ES-I3 (cell line): ENCODE data around the gene SNX3.
"Not testable (repeated sequence)": the region's sequence is repeated elsewhere in the genome, so short reads cannot be mapped to it uniquely, and the experiment has no call there.

Source experiments
- H3K36me3 ChIP-seq: 2 replicates; pipeline ENCODE4 v1.6.1; 2013; ENCODE audit warnings: mild to moderate bottlenecking, low read length, control low read depth, moderate library complexity; ENCODE audit not compliant: insufficient read depth
- H3K4me1 ChIP-seq: 2 replicates; pipeline ENCODE4 v1.6.1; 2013; ENCODE audit warnings: mild to moderate bottlenecking, control low read depth, low read length; ENCODE audit not compliant: insufficient read depth
- H3K9ac ChIP-seq: 2 replicates; pipeline ENCODE4 v1.6.1; 2013; ENCODE audit warnings: low read depth, mild to moderate bottlenecking, low read length, moderate library complexity
- H3K9me3 ChIP-seq: 2 replicates; pipeline ENCODE4 v1.6.1; 2013; ENCODE audit warnings: mild to moderate bottlenecking, low read length, moderate library complexity; ENCODE audit not compliant: control insufficient read depth, insufficient read depth

Gene SNX3

DNA sequence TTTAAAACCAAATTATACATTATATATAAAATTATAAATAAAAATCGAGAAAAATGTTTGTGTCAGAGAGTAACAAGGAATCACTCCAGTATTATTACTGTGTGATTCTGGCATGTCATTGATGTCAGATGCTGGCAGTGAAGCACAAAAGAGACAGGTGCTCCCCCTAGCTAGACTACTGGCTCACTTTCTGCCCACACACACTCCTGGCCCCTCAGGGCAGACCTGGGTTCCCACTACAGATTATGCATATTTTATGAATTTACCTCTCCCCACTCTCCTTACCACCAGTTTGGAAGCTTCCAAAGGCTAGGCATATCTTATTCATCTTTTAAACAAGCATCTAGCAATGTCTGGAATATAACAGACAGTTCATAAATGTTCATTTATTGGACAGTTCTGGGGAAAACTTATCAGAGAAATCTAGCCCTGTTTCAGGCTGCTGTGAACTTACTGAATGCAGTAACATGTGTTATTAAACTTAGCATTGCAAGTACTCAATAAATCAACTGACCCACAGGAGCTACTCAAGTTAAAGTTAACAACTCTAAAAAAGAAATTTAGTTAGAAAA, 12.8 kb downstream of the SNX3 start:
- Histone ChIP-seq H3K9me3 (no peaks in the 10 kb centered on the region), H3K9ac (no peak overlapping the region), H3K4me1 (no peaks in the 10 kb centered on the region), H3K36me3 (no peaks in the 10 kb centered on the region)

- H3K9me3 ChIP-seq, H3K36me3 ChIP-seq, H3K4me1 ChIP-seq, H3K9ac ChIP-seq: not testable (repeated sequence)
Observed at GRCh38 chr6:108245095-108245494, 15.7 kb downstream of the SNX3 start.

DNA sequence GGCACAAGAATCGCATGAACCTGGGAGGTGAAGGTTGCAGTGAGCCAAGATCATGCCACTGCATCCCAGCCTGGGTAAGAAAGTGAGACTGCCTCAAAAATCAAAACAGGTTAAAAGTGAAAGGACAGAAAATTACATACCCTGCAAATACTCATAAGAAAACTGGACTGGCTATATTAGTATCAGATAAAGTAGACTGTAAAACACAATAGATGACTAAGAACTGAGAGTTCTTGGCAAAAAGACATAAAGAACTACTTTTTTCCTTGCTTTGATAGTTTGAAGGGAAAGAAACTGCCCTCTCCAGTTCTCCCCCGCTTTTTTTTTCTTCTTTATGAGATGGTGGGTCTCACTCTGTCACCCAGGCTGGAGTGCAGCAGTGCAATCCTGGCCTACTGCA, 17.0 kb downstream of the SNX3 start:
- Histone ChIP-seq H3K9ac (no peak overlapping the region), H3K9me3 (no peaks in the 10 kb centered on the region), H3K4me1 (no peaks in the 10 kb centered on the region), H3K36me3 (no peaks in the 10 kb centered on the region)

- H3K4me1 ChIP-seq, result no peaks in the 10 kb centered on the region
- H3K9me3 ChIP-seq, result no peaks in the 10 kb centered on the region
- H3K9ac ChIP-seq, result no peak overlapping the region
- no peaks in the 10 kb centered on the region for H3K36me3 ChIP-seq
Observed at GRCh38 chr6:108242721-108243120, 18.1 kb downstream of the SNX3 start.

- H3K9me3 ChIP-seq, result no peaks in the 10 kb centered on the region
- H3K36me3 ChIP-seq, result no peaks in the 10 kb centered on the region
- no peak overlapping the region for H3K9ac ChIP-seq
- H3K4me1 ChIP-seq, result no peaks in the 10 kb centered on the region
Observed at GRCh38 chr6:108242259-108242658, 18.6 kb downstream of the SNX3 start.

- no peak overlapping the region for H3K9ac ChIP-seq
Observed at GRCh38 chr6:108238322-108238721, 22.5 kb downstream of the SNX3 start.

GRCh38 chr6:108236791-108237190, 24.0 kb downstream of the SNX3 start:
- Histone ChIP-seq H3K9ac (no peak overlapping the region), H3K9me3 (no peaks in the 10 kb centered on the region), H3K36me3 (no peaks in the 10 kb centered on the region), H3K4me1 (no peaks in the 10 kb centered on the region)

More at GRCh38 chr6:108238322-108238721, 22.5 kb downstream of the SNX3 start:
- Histone ChIP-seq H3K36me3 (no peaks in the 10 kb centered on the region), H3K4me1 (no peaks in the 10 kb centered on the region), H3K9me3 (no peaks in the 10 kb centered on the region)

DNA sequence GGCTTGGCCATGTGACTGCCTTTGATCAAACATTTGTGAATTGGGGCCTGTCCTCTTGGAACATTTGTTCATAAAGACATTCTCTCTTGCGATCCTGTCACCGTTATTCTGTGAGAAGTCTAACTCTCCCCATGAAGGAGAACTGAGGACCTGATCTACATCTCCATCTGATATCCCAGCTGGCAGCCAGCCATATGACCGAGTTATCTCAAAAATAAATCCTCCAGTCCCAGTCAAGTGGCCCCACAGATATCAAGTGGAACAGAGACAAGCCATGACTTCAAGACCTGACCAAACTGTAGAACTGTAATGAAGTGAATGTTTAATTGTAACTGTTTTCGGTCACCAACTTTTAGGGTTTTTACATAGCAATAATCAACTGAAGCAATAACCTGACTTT, 25.7 kb downstream of the SNX3 start:
- H3K9ac ChIP-seq, result no peak overlapping the region
- H3K36me3 ChIP-seq, result no peaks in the 10 kb centered on the region
- H3K9me3 ChIP-seq, result no peaks in the 10 kb centered on the region
- no peaks in the 10 kb centered on the region for H3K4me1 ChIP-seq

- Histone ChIP-seq H3K9ac (no peak overlapping the region), H3K36me3 (no peaks in the 10 kb centered on the region), H3K9me3 (no peaks in the 10 kb centered on the region), H3K4me1 (peaks cover 13% of the 10 kb centered on the region; the same call in 1 of the 2 replicates)
Observed at GRCh38 chr6:108228416-108228815, 32.4 kb downstream of the SNX3 start.

DNA sequence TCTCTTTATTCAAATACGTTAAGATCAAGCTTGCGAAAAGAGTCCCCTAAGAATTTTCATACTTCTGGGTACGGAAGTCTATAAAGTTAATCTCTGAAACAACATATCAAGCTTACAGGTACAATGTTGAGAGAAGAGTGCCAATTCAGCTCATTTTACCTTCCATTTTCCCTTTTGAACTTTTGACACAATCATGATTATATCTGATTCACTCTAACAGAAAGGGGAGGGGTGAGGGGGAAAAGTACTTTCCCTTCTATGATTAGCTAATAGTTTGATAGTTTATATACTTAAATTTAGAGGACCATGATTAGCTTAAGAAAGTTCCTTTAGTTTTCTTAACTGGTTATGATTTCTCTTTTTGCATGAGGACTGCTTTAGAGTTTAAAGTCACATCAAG, 33.5 kb downstream of the SNX3 start:
- no peaks in the 10 kb centered on the region for H3K36me3 ChIP-seq
- H3K4me1 ChIP-seq, result peaks cover 13% of the 10 kb centered on the region; the same call in 1 of the 2 replicates
- H3K9me3 ChIP-seq, result no peaks in the 10 kb centered on the region
- no peak overlapping the region for H3K9ac ChIP-seq

GRCh38 chr6:108222504-108222903, 38.3 kb downstream of the SNX3 start:
- no peaks in the 10 kb centered on the region for H3K36me3 ChIP-seq
- peaks cover 10% of the 10 kb centered on the region; the same call in 1 of the 2 replicates for H3K4me1 ChIP-seq
- H3K9me3 ChIP-seq, result no peaks in the 10 kb centered on the region
- no peak overlapping the region for H3K9ac ChIP-seq

- Histone ChIP-seq H3K4me1 (peaks cover 5% of the 10 kb centered on the region; the same call in 1 of the 2 replicates), H3K9ac (no peak overlapping the region), H3K9me3 (no peaks in the 10 kb centered on the region), H3K36me3 (no peaks in the 10 kb centered on the region)
Observed at GRCh38 chr6:108222064-108222463, 38.8 kb downstream of the SNX3 start.

GRCh38 chr6:108211671-108212070, 49.2 kb downstream of the SNX3 start:
- H3K9ac ChIP-seq, result no peak overlapping the region
- H3K9me3 ChIP-seq, result no peaks in the 10 kb centered on the region
- H3K4me1 ChIP-seq, result peaks cover 5% of the 10 kb centered on the region; the same call in 1 of the 2 replicates
- no peaks in the 10 kb centered on the region for H3K36me3 ChIP-seq

GRCh38 chr6:108210556-108210955, 50.3 kb downstream of the SNX3 start:
- no peaks in the 10 kb centered on the region for H3K36me3 ChIP-seq
- H3K9me3 ChIP-seq, result no peaks in the 10 kb centered on the region
- peaks cover 6% of the 10 kb centered on the region; the same call in 1 of the 2 replicates for H3K4me1 ChIP-seq
- no peak overlapping the region for H3K9ac ChIP-seq

- no peak overlapping the region for H3K9ac ChIP-seq
Observed at GRCh38 chr6:108209738-108210137, 51.1 kb downstream of the SNX3 start.

More at GRCh38 chr6:108209738-108210137, 51.1 kb downstream of the SNX3 start:
- Histone ChIP-seq H3K4me1 (peaks cover 6% of the 10 kb centered on the region; the same call in 1 of the 2 replicates), H3K36me3 (no peaks in the 10 kb centered on the region), H3K9me3 (no peaks in the 10 kb centered on the region)
